ENCODE measurements around the gene TPR.

DNA sequence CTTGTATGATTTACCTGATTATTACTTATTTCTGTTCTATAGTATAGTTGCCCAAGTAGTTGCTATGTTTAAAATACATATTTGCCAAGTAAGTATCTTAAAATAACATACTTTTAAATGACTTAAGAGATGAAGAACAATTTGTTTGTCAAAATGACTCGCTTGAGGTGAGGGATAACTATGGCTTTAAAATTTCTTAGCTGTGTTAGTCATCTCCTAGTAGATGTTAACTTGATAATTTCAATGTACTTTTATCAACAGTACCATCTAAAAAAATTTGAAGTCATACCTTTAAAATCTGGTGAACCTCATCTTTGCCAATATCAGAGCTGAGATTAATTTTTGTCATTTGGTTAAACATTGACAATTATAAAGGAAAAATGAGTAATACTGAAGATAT, 38.3 kb upstream of the TPR start:
- TF ChIP-seq, protein P1, sequence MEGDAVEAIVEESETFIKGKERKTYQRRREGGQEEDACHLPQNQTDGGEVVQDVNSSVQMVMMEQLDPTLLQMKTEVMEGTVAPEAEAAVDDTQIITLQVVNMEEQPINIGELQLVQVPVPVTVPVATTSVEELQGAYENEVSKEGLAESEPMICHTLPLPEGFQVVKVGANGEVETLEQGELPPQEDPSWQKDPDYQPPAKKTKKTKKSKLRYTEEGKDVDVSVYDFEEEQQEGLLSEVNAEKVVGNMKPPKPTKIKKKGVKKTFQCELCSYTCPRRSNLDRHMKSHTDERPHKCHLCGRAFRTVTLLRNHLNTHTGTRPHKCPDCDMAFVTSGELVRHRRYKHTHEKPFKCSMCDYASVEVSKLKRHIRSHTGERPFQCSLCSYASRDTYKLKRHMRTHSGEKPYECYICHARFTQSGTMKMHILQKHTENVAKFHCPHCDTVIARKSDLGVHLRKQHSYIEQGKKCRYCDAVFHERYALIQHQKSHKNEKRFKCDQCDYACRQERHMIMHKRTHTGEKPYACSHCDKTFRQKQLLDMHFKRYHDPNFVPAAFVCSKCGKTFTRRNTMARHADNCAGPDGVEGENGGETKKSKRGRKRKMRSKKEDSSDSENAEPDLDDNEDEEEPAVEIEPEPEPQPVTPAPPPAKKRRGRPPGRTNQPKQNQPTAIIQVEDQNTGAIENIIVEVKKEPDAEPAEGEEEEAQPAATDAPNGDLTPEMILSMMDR (IDR thresholded peaks at IDR 0.05; ENCODE audit: low read depth, low read length) = no peak
- no peak for TF ChIP-seq EZH2phosphoT487 (IDR thresholded peaks at IDR 0.05; ENCODE audit: low read depth)
